ENCODE data around the gene TBC1D14.
"Not testable (repeated sequence)": the region's sequence is repeated elsewhere in the genome, so short reads cannot be mapped to it uniquely, and the experiment has no call there.

TBC1D14 gene

DNA sequence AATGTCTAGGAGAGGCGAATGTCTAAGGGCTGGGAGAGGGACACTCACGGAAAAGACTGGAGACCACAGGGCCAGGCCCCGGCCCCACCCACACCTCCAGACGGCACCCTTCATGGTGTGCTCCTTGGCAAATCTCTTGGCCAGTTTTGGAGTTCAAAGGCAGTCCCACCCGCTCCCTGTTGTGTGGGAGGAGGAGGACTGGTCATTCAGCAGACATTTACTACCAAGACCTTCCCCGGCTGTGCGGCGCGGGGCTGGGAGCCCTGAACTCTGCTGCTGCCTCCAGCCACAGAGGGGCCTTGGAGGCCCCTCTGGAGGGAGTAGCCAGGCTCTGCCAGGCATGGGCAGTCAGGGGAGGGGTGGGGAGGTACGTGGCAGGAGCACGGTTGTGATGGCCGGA lies 8.7 kb upstream of the TBC1D14 start:
- peaks cover 8% of the 10 kb centered on the region; the same call in 1 of the 2 replicates for H3K27me3 ChIP-seq (ENCODE audit: control insufficient read depth, insufficient read depth, low read length)
- H3K9ac ChIP-seq (ENCODE audit: low read length) = no peak overlapping the region
- H3K9me3 ChIP-seq (ENCODE audit: control insufficient read depth, insufficient read depth, low read depth, low read length) = no peaks in the 10 kb centered on the region
- no peak overlapping the region for H3K4me3 ChIP-seq (ENCODE audit: low read depth, low read length)
- H3K4me1 ChIP-seq (ENCODE audit: control insufficient read depth, insufficient read depth, low read length) = peaks cover 5% of the 10 kb centered on the region; the same call in 1 of the 2 replicates
- no peaks in the 10 kb centered on the region for H3K36me3 ChIP-seq (ENCODE audit: control insufficient read depth, insufficient read depth, low read length)
- no peak overlapping the region for H3K27ac ChIP-seq (ENCODE audit: low read depth, low read length)

DNA sequence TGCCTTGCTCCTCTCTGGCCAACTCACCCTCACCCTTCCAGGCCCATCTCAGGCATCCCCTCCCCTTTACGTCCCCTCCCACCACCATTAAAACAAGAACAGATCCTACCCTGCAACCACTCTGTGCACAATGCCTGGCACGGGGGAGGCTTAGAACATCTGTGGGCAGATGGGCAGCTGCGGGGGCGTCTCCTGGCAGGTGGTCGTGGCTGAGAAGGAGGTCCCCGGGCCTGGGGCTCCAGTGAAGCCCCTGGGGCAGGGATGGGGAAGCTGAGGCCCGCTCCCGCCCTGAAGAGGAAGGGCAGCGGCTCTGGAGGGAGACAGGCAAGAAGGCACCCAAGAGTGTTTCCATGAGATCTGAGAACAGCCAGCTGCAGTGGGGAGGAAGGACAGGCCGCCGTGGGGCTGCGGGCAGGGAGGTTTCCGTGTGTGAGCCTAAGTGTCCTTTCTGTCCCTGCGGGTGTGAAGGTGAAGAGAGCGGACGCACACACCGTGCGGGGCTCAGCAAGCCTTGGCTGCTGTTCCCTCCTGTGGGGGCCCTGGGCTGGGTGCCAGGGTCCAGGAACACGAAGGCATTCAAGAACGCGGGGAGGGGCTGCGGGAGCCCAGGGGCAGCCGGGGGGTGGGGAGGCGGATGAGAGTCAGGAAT lies 7.8 kb upstream of the TBC1D14 start:
- Histone ChIP-seq H3K27me3 (ENCODE audit: control insufficient read depth, insufficient read depth, low read length) (peaks cover 8% of the 10 kb centered on the region; the same call in 1 of the 2 replicates), H3K27ac (ENCODE audit: low read depth, low read length) (no peak overlapping the region), H3K4me1 (ENCODE audit: control insufficient read depth, insufficient read depth, low read length) (peaks cover 5% of the 10 kb centered on the region; the same call in 1 of the 2 replicates), H3K9me3 (ENCODE audit: control insufficient read depth, insufficient read depth, low read depth, low read length) (no peaks in the 10 kb centered on the region), H3K4me3 (ENCODE audit: low read depth, low read length) (no peak overlapping the region), H3K9ac (ENCODE audit: low read length) (no peak overlapping the region), H3K36me3 (ENCODE audit: control insufficient read depth, insufficient read depth, low read length) (no peaks in the 10 kb centered on the region)

DNA sequence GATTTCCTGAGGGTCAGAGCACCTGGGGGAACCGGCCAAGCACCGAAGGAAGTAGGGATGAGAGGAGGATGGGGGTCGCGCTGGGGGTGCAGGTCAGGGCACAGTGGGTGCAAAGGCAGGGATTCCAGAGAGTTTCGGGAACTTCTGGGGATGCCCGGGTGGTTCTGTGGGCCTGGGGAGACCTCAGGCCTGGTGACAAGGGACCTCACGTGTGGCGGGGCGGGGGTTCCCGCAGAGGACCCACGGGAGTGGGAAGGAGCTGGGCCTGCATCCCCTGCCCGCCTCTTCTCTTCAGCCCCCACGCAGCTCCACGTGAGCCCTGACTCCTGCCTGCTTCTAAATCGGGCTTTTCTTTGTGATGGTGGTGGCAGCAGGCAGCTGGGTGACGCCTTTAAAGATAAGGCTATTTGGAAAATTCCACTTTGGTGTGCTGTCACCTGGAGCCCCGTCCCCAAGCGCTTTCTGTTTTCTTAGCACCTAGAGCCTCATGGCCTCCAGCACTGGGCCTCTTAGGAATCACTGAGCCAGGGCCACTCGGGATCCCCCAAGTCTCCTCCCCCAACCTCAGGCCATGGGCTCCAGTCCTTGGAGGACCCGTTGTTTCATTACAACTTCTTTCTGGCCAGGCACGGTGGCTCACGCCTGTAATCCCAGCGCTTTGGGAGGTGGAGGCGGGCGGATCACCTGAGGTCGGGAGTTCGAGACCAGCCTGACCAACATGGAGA lies 7.1 kb upstream of the TBC1D14 start:
- H3K4me3 ChIP-seq (ENCODE audit: low read depth, low read length) = no peak overlapping the region
- H3K27me3 ChIP-seq (ENCODE audit: control insufficient read depth, insufficient read depth, low read length) = peaks cover 15% of the 10 kb centered on the region; the same call in 1 of the 2 replicates
- H3K4me1 ChIP-seq (ENCODE audit: control insufficient read depth, insufficient read depth, low read length) = peaks cover 6% of the 10 kb centered on the region
- no peak overlapping the region for H3K9ac ChIP-seq (ENCODE audit: low read length)
- H3K27ac ChIP-seq (ENCODE audit: low read depth, low read length) = no peak overlapping the region
- no peaks in the 10 kb centered on the region for H3K9me3 ChIP-seq (ENCODE audit: control insufficient read depth, insufficient read depth, low read depth, low read length)
- H3K36me3 ChIP-seq (ENCODE audit: control insufficient read depth, insufficient read depth, low read length) = no peaks in the 10 kb centered on the region

DNA sequence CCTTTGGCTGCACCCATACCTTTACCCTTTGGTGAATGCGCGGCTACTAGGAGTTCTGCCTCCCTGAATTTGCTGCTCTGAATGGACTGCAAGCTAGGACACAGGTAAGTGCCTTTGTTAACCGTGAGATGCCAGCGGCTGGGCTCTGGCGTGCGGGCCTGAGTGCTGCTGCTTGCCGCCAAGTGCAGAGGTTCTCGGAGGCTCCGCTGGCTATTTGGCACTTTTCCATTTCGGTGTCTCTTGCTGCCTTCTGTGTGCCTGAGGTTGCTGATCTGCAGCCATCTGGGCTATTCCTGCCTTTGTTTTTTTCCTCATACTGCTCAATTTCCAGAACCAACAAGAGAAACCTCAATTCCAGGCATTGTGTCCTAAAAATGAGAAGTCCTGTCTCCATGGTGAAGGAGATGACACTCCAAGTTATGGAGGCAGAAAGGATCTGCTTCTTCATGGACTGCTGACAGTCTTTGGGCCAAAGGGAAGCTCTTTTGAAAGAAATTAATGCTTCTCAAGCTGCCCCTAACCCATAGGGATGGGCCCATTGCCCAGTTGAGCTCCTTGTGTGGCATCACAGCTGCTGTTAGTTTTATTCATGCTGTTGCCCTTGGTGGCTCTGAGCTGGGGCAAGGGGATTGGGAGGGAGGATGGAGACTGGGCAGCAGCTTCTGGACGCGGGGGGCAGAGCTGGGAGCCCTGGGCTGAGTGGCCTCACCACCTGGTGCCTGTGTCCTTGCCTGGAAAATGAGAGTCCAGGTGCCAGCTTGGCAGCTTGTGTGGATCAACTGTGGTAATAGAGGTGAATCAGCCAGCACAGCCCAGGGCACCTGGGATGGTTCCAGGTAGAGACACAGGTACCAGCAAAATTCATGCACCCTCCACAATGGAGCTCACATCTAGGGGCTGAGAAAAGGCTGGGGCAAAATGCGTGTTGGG lies 3.8 kb upstream of the TBC1D14 start:
- peaks cover 25% of the 10 kb centered on the region for H3K27me3 ChIP-seq (ENCODE audit: control insufficient read depth, insufficient read depth, low read length)
- no peaks in the 10 kb centered on the region for H3K36me3 ChIP-seq (ENCODE audit: control insufficient read depth, insufficient read depth, low read length)
- H3K4me1 ChIP-seq (ENCODE audit: control insufficient read depth, insufficient read depth, low read length) = peaks cover 23% of the 10 kb centered on the region
- no peaks in the 10 kb centered on the region for H3K9me3 ChIP-seq (ENCODE audit: control insufficient read depth, insufficient read depth, low read depth, low read length)
- H3K9ac ChIP-seq (ENCODE audit: low read length) = no peak overlapping the region
- no peak overlapping the region for H3K4me3 ChIP-seq (ENCODE audit: low read depth, low read length)
- no peak overlapping the region for H3K27ac ChIP-seq (ENCODE audit: low read depth, low read length)

DNA sequence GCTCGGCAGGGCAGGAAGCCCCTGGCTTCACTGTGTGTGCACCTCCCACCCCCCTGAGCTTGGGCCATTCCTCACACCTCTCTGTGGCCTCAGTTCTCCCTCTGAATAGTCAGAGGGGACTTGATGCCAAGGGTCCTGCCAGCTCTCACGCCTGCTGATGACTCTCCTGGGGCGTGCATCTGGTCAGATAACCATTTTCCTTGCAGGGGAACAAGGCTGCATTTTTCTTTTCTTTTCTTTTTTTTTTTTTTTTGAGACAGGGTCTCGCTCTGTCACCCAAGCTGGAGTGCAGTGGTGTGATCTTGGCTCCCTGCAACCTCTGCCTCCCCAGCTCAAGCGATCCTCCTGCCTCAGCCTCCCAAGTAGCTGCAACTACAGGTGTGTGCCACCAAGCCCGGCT lies 3.1 kb upstream of the TBC1D14 start:
- not testable (repeated sequence) for H3K4me3 ChIP-seq (ENCODE audit: low read depth, low read length); H3K9ac ChIP-seq (ENCODE audit: low read length); H3K9me3 ChIP-seq (ENCODE audit: control insufficient read depth, insufficient read depth, low read depth, low read length); H3K27ac ChIP-seq (ENCODE audit: low read depth, low read length); H3K36me3 ChIP-seq (ENCODE audit: control insufficient read depth, insufficient read depth, low read length)
- peaks cover 30% of the 10 kb centered on the region for H3K4me1 ChIP-seq (ENCODE audit: control insufficient read depth, insufficient read depth, low read length)
- peaks cover 32% of the 10 kb centered on the region for H3K27me3 ChIP-seq (ENCODE audit: control insufficient read depth, insufficient read depth, low read length)

DNA sequence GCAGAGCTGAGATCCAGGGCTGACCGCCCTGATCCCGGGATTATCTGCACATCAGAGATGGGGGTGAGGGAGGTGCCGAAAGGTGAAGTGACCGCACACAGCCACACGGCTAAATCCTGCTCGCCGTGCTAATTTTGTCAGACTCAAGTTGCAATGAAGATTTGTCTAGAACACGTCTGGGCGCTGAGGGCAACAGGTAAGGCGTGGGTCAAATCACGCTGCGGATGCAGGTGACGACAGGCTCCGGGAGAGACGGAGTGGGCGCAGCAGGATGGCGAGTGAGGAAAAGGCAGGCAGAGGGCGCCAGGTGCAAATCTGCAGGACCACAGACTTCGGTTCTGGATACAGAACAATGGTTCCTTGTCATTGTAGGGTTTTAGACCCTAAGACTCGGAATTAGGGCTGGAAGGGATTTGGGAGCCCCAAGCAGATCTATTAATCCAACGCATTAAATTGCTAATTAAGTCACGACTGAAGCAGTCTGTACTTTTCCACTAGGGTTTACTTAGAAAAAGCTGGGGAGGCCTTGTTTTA lies 1.9 kb upstream of the TBC1D14 start:
- H3K9ac ChIP-seq (ENCODE audit: low read length) = no peak overlapping the region
- H3K4me3 ChIP-seq (ENCODE audit: low read depth, low read length) = peak overlapping the region; percentile 47
- no peaks in the 10 kb centered on the region for H3K36me3 ChIP-seq (ENCODE audit: control insufficient read depth, insufficient read depth, low read length)
- H3K9me3 ChIP-seq (ENCODE audit: control insufficient read depth, insufficient read depth, low read depth, low read length) = no peaks in the 10 kb centered on the region
- no peak overlapping the region for H3K27ac ChIP-seq (ENCODE audit: low read depth, low read length)
- peaks cover 32% of the 10 kb centered on the region for H3K27me3 ChIP-seq (ENCODE audit: control insufficient read depth, insufficient read depth, low read length)
- peaks cover 26% of the 10 kb centered on the region for H3K4me1 ChIP-seq (ENCODE audit: control insufficient read depth, insufficient read depth, low read length)

DNA sequence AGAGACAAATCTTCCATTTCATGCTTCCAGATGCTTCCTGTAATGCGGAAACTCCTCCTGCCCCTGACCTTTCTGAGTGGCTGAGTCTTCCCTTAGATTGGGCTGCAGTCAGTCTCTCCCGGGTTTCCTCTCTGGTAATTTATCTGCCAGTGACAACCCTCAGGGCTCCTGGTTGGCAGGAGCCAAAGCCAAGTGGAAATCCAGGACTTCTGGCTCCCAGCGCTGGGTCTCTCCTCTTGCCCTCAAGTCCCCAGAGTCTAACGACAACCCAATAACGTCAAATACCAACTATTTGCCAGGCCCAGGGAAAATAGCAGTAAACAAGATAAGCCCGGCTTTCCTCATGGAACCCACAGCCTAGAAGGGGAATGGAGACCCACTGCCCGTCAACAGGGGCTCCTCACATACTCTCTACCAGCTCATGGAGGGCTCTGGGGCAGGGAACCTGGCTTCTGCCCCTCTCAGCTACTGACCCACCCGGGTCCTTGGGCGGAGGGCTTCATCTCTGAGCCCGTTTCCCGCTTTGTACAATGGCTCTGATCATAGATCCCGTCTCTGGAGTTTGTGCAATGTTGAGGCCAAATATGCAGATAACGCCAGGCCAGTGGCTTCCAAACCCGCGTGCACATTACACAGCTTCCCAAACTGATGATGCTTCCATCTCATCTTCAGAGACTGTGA lies 1.1 kb upstream of the TBC1D14 start:
- Histone ChIP-seq H3K9ac (ENCODE audit: low read length) (peak overlapping the region; percentile 78), H3K36me3 (ENCODE audit: control insufficient read depth, insufficient read depth, low read length) (no peaks in the 10 kb centered on the region), H3K27ac (ENCODE audit: low read depth, low read length) (no peak overlapping the region), H3K9me3 (ENCODE audit: control insufficient read depth, insufficient read depth, low read depth, low read length) (no peaks in the 10 kb centered on the region), H3K27me3 (ENCODE audit: control insufficient read depth, insufficient read depth, low read length) (peaks cover 32% of the 10 kb centered on the region), H3K4me3 (ENCODE audit: low read depth, low read length) (peak overlapping the region; percentile 90), H3K4me1 (ENCODE audit: control insufficient read depth, insufficient read depth, low read length) (peaks cover 26% of the 10 kb centered on the region)

DNA sequence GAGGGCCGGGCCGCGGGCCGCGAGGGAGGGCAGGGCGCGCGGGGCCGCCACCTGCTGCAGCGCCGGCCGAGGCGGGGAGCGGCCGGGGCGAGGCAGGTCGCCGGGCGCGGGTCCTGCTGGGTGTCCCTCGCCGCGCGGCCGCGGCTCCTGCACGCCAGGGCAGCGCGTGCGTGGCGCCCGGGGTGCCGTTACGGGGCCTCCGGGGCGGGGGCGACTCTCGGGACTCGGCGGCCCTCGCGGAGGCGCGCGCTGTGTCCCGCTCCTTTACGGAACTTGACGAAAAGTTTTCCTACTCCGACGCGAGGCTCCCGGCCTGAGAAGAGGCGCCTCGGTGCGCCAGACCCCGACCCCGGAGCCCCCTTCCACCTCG lies 329 bp downstream of the TBC1D14 start:
- Histone ChIP-seq H3K27ac (ENCODE audit: low read depth, low read length) (no peak overlapping the region), H3K27me3 (ENCODE audit: control insufficient read depth, insufficient read depth, low read length) (peaks cover 32% of the 10 kb centered on the region), H3K9ac (ENCODE audit: low read length) (peak overlapping the region; percentile 50), H3K4me3 (ENCODE audit: low read depth, low read length) (peak overlapping the region; percentile 90), H3K4me1 (ENCODE audit: control insufficient read depth, insufficient read depth, low read length) (peaks cover 26% of the 10 kb centered on the region), H3K9me3 (ENCODE audit: control insufficient read depth, insufficient read depth, low read depth, low read length) (no peaks in the 10 kb centered on the region), H3K36me3 (ENCODE audit: control insufficient read depth, insufficient read depth, low read length) (no peaks in the 10 kb centered on the region)

DNA sequence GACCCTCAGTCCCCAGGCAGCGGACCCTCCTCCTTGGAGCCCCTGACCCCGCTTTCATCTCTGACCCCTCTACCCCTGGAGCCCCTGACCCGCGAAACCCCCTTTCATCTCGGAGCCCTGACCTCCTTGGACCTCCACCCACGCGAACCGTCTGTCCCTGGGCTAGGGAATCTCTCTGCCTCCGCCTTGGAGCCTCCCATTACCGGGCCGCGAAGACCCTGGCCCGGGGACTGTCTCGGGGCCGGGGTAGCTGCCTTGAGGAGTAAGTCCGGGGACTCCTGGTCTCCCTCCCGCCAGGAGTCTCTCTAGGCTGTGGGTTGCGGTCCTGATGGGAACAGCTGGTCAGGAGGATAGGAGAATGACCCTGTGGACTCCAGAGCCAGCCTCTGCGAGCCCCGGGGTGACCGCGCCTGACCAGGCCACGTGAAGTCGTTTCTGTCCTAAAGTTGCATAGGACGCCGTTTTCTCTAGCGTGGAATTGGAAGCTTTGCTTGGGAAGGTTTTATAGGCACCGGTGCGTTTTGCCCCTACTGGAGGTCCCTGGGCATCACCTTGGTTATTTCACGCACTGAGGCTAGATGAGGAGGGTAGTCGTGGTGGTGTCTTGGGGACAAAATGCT lies 824 bp downstream of the TBC1D14 start:
- Histone ChIP-seq H3K27ac (ENCODE audit: low read depth, low read length) (no peak overlapping the region), H3K27me3 (ENCODE audit: control insufficient read depth, insufficient read depth, low read length) (peaks cover 29% of the 10 kb centered on the region), H3K36me3 (ENCODE audit: control insufficient read depth, insufficient read depth, low read length) (no peaks in the 10 kb centered on the region), H3K9me3 (ENCODE audit: control insufficient read depth, insufficient read depth, low read depth, low read length) (no peaks in the 10 kb centered on the region), H3K4me1 (ENCODE audit: control insufficient read depth, insufficient read depth, low read length) (peaks cover 26% of the 10 kb centered on the region), H3K9ac (ENCODE audit: low read length) (peak overlapping the region; percentile 50), H3K4me3 (ENCODE audit: low read depth, low read length) (peak overlapping the region; percentile 90)

All from HUES6 (cell line).